Kasumi-1 (cell line): ENCODE measurements around the gene MPHOSPH6.
"Not testable (repeated sequence)": the region's sequence is repeated elsewhere in the genome, so short reads cannot be mapped to it uniquely, and the experiment has no call there.

Source experiments
- DNase-seq, 2 experiments: peaks; one replicate each; lab custom pipeline; 2025; lab: John Stamatoyannopoulos, UW

MPHOSPH6 gene

GRCh38 chr16:82118749-82119148, 51.3 kb downstream of the MPHOSPH6 start:
- no peak for DNase-seq

- DNase-seq = no peak
Measured at GRCh38 chr16:82116535-82116934, 53.5 kb downstream of the MPHOSPH6 start.

GRCh38 chr16:82113741-82114140, 56.3 kb downstream of the MPHOSPH6 start:
- DNase-seq = no peak

GRCh38 chr16:82111944-82112343, 58.1 kb downstream of the MPHOSPH6 start:
- DNase-seq = no peak

- DNase-seq = not testable (repeated sequence)
Measured at GRCh38 chr16:82109266-82109665, 60.8 kb downstream of the MPHOSPH6 start.

GRCh38 chr16:82108774-82109173, 61.2 kb downstream of the MPHOSPH6 start:
- DNase-seq = no peak

- no peak for DNase-seq
Measured at GRCh38 chr16:82108100-82108499, 61.9 kb downstream of the MPHOSPH6 start.

GRCh38 chr16:82105107-82105506, 64.9 kb downstream of the MPHOSPH6 start:
- DNase-seq = no peak
